DMS53 (cell line): ENCODE measurements around the gene CHTF8.
"Not testable (repeated sequence)": the region's sequence is repeated elsewhere in the genome, so short reads cannot be mapped to it uniquely, and the experiment has no call there.

Experiments used
- DNase-seq: peaks from one replicate; lab custom pipeline; 2025; lab: John Stamatoyannopoulos, UW

CHTF8 gene, protein sequence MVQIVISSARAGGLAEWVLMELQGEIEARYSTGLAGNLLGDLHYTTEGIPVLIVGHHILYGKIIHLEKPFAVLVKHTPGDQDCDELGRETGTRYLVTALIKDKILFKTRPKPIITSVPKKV

DNA sequence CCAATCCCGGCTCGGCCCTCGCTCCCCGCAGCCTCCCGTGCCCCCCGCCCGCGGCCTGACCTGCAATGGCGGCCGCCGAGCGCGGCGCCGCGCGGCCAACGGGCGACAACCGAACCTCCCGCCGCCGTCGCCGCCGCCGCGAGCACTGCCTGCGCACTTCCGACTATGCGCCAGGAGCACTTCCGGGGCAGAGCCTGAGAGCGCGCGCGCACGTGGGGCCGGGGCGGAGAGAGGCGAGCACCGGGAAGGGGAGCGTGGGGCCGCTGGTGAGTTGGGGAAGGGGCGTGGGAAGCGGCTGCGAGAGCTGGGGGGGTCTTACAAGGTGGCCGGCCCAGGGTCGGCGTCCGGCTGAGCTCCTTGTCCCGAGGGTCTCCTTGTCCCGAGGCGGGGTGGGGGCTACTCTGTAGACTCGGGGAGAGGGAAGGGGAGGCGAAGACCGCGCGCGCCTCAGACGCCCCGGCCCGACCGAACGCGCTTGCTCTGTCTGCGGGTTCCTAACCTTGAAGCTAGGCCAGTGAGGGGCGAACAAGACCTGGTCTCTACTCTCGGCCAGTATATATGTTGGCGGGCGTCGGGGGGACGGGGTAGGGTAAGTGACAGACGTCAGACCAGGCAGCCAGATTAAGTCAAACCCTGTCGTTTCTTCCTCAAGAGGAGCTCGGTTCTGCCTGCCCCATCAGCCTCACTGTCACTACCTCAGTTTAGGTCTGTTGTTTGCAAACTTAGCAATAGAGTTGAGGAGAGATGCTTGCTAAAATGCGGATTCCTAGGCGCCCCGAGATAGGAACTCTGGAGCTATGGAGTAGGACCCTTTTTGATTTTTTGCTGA, at the start of gene CHTF8, which contains the start of gene UTP4:
CHTF8 (minus strand) TSS at position 165 of the 829 bp plus-strand sequence. CDS start 11,130 bp downstream, outside the sequence.
UTP4 (plus strand) TSS at position 226 of the 829 bp plus-strand sequence. CDS start 811 bp downstream, outside the sequence.
- peak; percentile 91 for DNase-seq

DNA sequence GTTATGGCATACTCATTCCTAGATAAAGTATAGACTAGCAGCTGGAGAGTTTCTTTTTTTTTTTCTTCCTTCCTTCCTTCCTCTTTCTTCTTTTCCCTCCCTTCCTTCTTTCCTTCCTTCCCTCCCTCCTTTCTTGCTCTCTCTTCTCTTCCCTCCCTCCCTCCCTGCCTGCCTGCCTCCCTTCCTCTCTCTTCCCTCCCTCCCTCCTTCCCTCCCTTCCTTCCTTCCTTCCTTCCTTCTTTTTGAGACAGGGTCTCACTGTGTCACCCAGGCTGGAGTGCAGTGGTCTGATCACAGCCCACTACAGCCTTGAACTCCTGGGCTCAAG, 47.6 kb upstream of the CHTF8 start:
- DNase-seq = no peak

DNA sequence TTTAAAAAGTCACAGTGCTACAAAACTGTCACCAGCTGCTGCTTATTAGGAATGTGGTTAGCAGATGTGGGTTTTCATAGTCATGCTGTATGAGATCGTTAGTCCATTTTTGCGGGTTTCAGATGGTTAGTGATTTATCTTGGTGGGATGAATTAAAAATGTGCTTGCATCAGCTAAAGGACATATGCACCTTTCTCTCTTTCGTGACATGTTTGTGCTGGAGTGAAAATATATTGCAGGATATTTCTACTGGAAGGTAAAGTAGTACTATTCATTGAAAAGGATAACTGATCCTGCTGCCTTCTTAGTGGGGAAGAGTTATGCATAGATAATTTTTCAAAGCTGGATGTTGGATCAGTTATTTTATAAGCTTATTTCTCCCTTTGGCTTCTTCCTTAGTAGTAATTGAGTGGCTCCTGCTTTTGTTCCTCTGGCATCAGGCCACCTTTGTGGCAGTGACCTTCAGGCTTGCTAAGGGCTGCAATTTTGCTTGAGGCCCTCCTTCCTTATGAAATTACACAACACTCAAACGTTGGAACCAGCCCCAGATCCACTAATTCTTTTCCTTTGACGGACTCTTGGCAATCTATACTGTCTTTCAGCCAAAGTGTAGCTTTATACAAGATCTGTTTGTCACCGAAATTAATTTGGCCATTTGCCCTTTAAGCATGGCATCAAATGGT, 47.1 kb upstream of the CHTF8 start:
- no peak for DNase-seq

DNA sequence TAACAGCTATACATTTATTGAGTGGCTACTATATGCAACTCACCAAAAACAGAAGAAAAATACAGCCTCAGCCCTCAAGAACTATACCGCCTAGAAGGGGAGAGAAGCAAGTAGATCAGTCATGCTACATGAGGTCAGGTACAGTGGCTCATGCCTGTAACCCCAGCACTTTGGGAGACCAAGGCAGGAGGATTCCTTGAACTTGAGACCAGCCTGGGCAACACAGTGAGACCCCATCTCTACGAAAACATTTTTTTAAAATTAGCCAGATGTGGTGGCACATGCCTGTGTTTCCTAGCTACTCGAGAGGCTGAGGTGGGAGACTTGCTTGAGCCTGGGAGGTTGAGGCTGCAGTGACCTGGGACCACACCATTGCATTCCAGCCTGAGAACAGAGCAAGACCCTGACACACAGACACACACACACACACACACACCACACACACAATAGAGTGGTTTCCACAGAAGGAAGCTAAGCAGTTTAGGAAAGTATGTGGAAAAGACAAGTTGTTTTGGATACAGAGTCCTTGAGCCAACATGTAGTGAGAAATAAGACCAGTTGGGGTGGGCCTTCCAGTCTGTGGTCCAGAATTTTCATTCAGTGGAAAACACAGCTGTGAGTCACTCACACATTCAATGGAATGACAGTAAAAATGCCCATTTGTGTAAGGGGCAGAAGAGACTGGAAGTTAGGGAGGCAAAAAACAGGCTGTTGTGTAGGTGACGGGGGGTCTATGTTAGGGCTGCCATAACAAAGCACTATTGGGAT, 43.8 kb upstream of the CHTF8 start:
- no peak for DNase-seq

DNA sequence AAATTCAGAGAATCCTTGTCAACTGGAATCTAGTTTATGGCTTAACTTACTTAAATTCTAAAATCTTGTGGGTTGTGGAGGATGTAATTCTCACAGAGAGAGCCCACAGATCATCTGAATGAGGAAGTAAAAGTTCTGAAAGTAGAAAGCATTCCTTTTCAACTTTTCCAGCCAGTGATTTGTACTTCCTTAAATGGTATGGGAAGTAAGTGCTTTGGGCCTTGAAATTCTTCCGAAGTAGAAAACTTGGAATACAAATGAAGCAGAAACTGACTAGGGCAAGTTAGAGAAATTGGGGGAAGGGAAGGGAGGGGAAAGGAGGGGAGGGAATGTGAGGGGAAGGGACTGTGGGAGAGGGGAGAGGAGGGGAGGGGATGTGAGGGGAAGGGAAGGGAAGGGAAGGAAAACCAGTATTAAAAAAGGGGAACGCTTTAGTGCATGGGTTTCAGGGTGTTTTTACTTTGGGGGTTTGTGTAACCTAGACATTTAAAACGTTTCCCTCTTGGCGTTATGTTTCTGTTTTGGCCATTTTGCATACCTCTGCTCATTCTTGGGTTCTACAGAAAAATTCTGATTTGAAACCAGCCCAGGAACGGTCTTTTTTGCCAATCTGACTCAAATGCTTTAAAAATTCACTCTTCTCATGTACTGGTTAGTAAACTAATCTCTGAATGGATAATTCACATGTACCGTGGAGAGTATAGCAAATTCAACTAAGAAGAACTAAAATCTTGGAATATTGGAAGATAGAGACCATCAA, 39.1 kb upstream of the CHTF8 start:
- no peak for DNase-seq

DNA sequence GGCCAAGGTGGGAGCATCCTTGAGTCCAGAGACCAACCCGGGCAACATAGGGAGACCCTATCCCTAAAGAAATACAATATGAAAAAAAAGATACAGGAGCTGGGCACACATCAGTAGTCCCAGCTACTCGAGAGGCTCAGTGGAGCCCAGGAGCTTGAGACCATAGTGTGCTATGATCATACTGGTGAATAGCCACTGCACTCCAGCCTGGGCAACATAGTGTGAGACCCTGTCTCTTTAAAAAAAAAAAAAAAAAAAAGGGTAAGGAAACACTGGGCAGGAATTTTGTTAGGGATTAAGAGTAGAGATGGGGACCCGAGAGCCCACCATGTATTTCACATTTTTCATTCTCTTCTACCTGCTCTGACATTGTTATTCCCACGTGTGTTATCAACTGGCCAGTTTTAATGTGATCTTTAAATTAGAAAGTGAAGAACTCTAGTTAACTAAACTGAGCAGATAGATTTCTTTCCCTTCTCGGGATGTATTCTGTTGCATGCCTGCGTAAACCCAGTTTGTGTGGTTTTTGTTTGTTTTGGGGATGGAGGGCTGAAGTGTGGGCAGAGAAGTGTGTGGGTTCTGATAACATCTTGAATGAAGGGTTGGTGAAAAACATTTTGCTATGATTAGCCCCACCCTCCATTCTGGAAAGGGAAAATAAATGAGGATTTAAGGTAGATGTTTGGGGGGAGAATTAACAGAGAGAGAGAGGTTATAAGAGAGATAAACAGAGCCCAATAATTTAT, 37.4 kb upstream of the CHTF8 start:
- DNase-seq = no peak

DNA sequence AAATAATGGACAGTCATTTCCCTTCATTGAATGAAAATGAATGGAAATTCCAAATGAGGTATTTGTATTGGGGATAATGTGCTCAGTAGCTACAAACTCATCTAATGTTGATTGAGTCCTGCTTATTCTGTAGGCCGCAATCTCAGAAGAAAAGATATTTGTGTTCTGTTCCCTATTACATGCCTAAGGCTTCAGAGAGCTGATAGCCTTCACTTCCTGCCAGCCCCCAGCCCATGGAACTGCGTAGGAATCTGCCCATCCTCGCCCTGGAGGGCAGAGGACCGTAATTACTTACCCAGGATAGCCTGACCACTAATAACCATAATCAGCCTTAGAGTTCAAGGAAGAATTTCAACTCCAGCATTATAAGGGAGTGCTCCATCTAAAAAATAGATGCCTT, 36.7 kb upstream of the CHTF8 start:
- DNase-seq = no peak

DNA sequence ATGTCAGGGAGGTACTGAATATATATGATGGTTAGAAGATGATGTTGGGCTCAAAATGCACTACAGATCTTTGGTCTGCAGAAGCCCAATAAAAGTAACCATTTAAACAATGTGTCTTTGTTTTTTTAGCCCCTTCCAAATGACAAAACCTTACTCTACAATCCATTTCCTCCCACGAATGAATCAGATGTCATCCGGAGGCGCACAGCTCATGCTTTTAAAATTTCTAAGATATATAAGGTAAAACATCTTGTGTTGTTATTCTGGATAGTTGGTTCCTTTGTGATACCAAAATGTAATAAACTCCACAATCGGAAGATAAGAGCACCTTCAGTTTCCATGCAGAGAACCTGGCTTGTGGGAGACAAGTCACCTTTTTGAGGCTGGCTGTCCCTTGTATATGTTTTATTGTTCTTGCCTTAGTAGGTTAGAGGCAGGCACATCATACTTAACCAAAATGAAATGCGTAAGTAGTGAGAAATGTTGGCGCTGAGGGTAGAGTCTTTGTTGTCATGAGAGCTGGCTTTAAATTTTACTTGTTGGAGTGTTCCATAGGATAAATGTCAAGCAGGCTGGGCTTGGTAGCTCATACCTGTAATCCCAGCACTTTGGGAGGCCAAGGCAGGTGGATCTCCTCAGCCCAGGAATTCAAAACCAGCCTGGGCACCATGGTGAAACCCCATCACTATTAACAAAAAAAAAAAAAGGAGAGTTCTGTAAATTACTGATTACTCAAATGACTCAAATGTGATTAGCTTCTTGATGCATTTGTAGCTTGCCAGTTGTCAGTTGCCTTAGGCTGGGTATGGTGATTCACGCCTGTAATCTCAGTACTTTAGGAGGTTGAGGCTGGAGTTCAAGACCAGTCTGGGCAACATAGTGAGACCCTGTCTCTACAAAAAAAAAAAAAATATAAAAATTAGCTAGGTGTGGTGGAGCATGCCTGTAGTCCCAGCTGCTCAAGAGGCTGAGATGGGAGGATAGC, 34.9 kb upstream of the CHTF8 start:
- no peak for DNase-seq

DNA sequence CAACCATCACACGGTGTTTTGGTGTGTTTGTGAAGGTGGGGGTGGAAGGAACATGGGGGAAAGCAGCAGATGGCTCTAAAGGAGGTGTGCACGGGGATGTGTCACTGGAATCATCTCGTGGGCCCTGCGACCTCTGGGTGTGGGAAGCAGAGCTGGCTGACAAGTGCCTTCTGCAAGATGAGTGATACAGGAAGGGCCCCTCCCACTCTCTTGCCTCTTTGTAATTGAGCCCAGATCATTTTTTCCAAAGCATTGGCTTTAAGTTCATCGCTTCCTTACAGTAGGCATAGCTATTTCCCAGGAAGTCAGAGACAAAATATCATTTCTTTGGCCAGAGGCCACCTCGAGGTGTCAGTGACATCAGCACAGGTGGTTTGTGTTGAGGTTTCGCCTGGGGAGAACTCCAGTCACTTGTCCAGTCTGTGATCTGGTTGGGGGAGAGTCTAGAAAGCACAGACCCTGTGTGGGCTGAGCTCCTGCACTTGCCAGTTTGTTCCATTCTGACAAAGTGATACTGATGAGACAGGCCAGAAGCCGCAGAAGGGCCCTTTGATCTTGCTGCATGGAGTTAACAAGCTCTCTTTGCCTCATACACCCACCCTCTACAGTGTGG, 33.9 kb upstream of the CHTF8 start:
- DNase-seq = no peak

DNA sequence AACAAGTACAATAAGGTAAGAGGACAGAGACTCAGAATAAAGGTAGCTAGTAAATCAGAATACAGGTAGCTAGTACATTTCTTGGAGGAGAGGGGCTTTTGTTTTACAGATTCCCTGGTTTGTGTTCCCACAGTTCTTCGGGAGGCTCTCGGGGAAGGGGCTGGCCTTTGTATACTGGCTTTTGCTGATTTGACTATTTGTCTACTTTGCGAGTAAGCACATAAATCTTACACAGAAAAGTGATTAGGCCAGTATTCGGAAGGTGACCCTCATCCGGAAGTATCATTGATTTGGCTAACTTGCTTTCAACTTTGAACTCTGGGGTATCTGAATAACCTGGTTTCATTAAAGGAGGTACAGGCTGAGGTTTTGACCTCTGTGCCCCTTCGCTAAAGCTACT, 33.2 kb upstream of the CHTF8 start:
- no peak for DNase-seq

DNA sequence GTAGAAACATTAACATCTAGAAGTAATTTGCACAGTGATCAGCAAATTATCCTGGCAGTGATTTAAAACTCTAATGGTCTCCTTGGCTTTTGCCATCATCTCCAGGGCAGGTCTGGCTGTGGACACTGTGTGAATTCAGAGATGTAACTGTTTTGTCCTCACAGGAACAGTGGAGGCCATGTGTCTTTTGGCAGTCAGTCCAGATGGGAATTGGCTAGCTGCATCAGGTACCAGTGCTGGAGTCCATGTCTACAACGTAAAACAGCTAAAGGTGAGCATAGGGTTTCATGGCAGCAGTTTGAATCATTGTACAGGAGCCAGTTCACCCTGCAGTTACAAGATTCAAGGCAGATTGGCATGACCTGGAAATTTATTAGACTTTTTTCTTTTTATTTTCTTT, 27.8 kb upstream of the CHTF8 start:
- no peak for DNase-seq

DNA sequence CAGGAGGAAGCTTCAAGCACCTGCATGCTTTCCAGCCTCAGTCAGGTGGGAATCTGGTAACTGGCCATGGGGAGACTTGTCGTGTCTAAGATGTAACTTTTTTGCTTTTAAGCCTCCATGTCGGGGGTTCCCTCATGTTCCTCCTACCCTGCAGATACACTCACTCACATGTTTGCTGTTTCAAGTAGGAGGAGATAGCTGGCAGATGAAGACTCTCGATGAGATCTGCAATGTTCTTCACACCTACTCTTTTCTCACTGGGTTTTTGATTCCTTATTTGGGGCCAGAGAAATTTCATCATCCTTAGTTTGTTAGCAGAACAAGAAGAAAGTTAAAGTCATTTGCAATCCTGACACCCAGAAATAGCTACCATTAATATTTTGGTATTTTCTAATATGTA, 24.8 kb upstream of the CHTF8 start:
- no peak for DNase-seq

DNA sequence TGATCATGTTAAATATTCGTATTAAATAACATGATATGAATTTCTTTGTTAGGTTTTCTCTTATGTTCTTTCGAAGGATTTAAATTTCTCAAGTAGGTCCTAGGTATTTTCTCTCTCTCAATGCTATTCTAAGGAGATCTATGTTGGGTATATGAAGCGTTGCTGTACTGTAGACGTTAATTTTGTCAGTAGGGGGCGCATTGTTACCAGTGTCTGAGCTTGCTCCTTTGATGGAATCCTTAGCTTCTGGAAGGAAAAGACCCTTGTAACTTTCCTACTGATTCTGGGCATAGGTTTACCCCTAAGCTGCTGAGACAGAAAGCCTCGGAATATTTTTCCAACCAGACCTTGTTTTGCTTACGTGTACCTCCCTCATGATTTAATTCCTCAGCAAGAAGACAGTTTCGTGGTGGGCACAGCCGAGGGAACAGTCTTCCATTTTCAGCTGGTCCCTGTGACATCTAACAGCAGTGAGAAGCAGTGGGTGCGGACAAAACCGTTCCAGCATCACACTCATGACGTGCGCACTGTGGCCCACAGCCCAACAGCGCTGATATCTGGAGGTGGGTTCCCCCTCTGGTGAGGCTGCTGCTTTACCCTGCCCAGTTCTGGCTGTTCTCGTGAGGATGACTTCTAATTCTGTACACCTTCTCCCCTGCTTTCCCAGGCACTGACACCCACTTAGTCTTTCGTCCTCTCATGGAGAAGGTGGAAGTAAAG, 17.9 kb upstream of the CHTF8 start:
- DNase-seq = peak; percentile 72

DNA sequence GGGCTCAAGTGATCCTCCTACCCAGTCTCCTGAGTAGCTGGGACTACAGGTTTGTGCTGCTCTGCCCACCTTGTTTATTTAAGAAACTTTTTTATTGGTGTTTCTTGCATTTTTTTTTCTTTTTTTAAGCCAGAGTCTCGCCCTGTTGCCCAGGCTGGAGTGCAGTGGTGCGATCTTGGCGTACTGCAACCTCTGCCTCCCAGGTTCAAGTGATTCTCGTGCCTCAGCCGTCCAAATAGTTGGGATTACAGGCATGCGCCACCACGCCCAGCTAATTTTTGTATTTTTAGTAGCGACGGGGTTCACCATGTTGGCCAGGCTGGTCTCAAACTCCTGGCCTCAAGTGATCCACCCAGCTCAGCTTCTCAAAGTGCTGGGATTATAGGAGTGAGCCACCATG, 17.2 kb upstream of the CHTF8 start:
- not testable (repeated sequence) for DNase-seq

DNA sequence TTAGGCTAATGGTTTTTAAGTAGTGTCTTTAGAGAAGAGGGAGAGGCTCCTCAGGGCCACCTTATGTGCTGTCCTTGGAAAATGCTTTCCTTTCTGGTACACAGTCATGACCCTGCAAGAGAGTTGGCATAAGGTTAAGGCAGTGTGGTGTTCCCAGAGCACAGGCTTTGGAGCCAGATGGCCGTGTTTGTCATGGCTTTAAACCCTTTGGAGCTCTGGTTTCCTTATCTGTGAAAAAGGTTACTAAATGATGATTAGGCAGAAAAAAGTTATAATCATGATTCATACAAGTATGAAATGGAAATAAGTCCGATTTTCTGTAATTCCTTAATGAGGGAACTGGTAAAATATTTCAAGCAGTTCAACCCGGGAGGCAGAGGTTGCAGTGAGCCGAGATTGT, 13.3 kb upstream of the CHTF8 start:
- no peak for DNase-seq

DNA sequence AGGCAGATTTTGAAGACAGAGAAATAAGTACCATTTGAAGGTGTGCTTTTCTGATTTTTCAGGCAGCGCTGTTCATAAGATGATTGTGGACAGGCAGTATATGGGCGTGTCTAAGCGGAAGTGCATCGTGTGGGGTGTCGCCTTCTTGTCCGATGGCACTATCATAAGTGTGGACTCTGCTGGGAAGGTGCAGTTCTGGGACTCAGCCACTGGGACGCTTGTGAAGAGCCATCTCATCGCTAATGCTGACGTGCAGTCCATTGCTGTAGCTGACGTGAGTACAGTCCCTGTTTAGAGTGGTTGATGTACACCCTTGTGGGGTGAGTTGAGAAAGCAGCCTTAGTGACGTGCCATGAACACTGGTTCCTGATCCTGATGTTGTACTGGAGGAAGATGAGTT, 10.7 kb upstream of the CHTF8 start:
- DNase-seq = peak; percentile 30

DNA sequence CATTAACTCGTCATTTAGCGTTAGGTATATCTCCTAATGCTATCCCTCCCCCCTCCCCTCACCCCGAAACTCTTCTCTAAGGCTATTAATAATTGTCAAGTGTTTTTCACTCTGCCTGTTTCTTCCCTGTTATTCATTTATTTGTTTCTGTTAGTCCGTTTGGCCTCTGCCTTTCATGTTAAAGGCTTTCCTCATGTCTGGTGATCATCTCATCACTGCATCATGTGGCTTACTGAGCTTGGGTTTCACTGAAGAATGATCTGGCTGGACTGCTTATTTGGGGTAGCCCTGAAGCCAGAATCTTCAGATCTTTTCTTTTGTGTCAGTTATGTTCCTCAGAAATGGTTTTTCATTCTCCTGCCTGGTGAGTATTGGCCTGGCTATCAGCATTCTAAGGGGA, 9.5 kb upstream of the CHTF8 start:
- DNase-seq = no peak

DNA sequence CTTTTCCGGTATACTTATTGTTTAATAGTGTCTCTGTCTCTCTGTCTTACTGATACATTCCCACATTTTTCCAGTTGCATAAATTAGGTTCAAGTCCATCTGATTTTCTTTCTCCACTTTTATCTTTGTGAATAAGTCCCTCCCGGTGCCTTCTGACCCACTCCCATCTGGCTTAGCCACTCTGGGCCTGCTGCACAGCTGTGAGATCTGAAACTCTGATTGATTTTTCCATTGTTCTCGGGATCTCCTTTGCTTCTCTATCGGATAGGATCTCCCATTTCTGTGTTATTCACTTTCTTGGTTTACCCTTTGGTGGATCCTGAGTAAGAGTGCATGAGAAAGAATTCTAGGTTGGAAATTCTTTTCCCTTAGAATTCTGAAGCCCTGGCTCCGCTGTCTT, 8.6 kb upstream of the CHTF8 start:
- DNase-seq = no peak

DNA sequence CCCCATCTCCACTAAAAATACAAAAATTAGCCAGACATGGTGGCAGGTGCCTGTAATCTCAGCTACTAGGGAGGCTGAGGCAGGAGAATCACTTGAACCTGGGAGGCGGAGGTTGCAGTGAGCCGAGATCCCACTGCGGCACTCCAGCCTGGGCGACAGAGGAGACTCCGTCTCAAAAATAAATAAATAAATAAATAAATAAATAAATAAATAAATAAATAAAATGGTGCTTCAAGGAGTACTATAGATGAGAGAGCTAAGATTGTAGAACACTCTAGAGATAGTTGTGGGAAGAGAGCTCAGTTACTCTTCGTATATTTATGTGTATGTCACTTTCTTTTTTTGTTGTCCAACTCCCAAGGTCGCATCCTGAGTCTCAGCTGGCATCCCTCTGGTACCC, 7.1 kb upstream of the CHTF8 start:
- DNase-seq = not testable (repeated sequence)
